ENCODE measurements around the gene IRF1. TPM values are rescaled to one million over a fixed set of nuclear protein-coding genes. Genes with fewer than 3 reads are reported as not detected.

Gene IRF1
- total RNA-seq, 1 experiment from 2014 or later = 30.1 TPM

DNA sequence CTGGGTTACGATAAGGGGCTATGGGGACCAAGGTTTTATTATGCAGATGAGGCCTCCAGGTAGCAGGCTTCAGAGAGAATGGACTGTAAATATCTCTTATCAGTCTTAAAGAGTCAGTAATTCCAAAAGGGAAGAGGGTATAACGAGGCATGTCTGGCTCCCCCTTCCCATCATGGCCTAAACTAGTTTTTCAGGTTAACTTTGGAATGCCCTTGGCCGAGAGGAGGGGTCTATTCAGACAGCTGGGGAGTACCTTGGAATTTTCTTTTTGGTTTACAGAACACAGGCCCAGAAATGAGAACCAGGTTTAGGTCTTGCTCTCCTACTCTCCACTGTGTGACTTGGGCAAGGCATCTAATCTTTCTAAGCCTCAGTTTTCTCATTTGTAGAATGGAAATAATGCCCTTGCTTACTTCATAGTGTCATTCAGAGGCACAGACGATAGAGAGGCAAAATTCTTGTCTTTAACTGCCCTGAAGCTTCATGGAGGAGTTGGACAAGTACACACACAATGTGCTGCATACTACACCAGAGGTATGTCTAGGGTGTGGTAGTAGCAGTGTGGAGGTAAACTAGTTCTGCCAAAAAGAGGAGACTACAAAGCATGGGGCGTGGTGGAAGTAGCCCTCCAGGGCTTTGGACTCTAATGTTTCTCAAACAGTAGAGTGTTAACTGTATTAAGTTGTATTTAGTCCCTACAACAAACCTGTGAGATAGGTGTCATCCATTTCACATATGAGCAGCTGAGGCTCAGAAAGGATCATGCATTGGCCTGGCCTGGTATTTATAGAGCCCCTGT, 45.5 kb downstream of the IRF1 start:
- DNase-seq (ENCODE audit: low read depth, low spot score) = no peak
- no TSS peak for BruUV-seq (replicated peaks)
- RAD21 ChIA-PET (ENCODE audit: low non-redundant PET in 1 of 2, low total read pairs in 2 of 2, uncharacterized antibody in 2 of 2, unreplicated experiment in 2 of 2) = no interaction called here
- H3K27ac ChIP-seq (ENCODE audit: low read depth, low read length) = 0 out of 2 replicates have a peak overlapping the region, but pooled peaks have one; percentile 4
- no peaks in the 10 kb centered on the region for H4K20me1 ChIP-seq (ENCODE audit: insufficient read depth)
- no peaks in the 10 kb centered on the region for H3K27me3 ChIP-seq (ENCODE audit: insufficient read depth, low read length)
- no peaks in the 10 kb centered on the region for H3K36me3 ChIP-seq (ENCODE audit: control insufficient read depth in 1 of 2, insufficient read depth in 2 of 2, low read length in 2 of 2)
- POLR2A ChIA-PET = no interaction called here
- peak overlapping the region; percentile 60 for H3K4me2 ChIP-seq (ENCODE audit: low read length)
- H2AFZ ChIP-seq (ENCODE audit: low read depth, low read length, poor library complexity, severe bottlenecking) = no peak overlapping the region
- H3K79me2 ChIP-seq (ENCODE audit: insufficient read depth, low read length) = no peaks in the 10 kb centered on the region
- H3K9me2 ChIP-seq (ENCODE audit: insufficient read depth) = no peaks in the 10 kb centered on the region
- peak overlapping the region in 1 of 2 experiments; percentile 10; a peak in 1 of 4 replicates for H3K4me3 ChIP-seq (replicated peaks in 1 of 2; ENCODE audit: low read depth in 1 of 2, low read length in 2 of 2)
- H3K9ac ChIP-seq (ENCODE audit: low read length) = peak overlapping the region; percentile 43
- TF ChIP-seq, protein P1, sequence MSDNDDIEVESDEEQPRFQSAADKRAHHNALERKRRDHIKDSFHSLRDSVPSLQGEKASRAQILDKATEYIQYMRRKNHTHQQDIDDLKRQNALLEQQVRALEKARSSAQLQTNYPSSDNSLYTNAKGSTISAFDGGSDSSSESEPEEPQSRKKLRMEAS (IDR thresholded peaks at IDR 0.05) = no peak
- no peak for TF ChIP-seq YY1 (IDR thresholded peaks at IDR 0.05; ENCODE audit: extremely low read depth, insufficient replicate concordance, low read depth, low read length)
- peaks cover 12 to 45% of the 10 kb centered on the region in 2 experiments for H3K4me1 ChIP-seq (ENCODE audit: control insufficient read depth in 1 of 2, insufficient read depth in 2 of 2, low read length in 2 of 2)
- intact Hi-C loops (cut with micrococcal nuclease) = no loop called here
- CTCF ChIA-PET = no interaction called here
- peak; percentile 69 for ATAC-seq
- no peaks in the 10 kb centered on the region for H3K9me3 ChIP-seq (ENCODE audit: control insufficient read depth in 1 of 2, insufficient read depth in 1 of 2, low read depth in 1 of 2, low read length in 2 of 2)

DNA sequence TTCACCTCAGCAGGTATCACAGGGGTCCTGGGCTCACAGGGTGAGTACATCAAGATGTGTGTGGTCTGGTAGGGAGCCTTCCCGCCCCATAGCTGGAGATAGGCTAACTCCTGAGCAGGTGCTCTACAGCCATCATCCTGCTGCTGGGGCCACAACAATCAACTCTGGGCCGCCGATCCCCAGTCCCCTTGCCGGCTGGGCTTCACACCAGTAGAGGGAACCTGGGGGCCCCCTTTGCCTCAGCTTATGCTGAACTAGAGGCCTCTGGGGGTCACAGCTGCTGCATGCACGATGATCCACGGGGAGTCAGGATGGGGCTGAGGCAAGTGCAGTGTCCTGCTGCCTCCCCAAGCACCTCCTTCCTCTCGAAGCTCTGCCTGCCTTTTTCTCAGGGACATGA, 46.5 kb downstream of the IRF1 start:
- ChIA-PET RAD21 (ENCODE audit: low non-redundant PET in 1 of 2, low total read pairs in 2 of 2, uncharacterized antibody in 2 of 2, unreplicated experiment in 2 of 2) (no interaction called here), POLR2A (no interaction called here), CTCF (no interaction called here)
- intact Hi-C loops (cut with micrococcal nuclease) = no loop called here
- H3K4me1 ChIP-seq (ENCODE audit: control insufficient read depth in 1 of 2, insufficient read depth in 2 of 2, low read length in 2 of 2) = peaks cover 12 to 45% of the 10 kb centered on the region in 2 experiments
- H3K79me2 ChIP-seq (ENCODE audit: insufficient read depth, low read length) = no peaks in the 10 kb centered on the region
- no peaks in the 10 kb centered on the region for H3K27me3 ChIP-seq (ENCODE audit: insufficient read depth, low read length)
- TF ChIP-seq CBX3 (IDR thresholded peaks at IDR 0.05; ENCODE audit: low read depth) = no peak
- TF ChIP-seq TCF7L2 (IDR thresholded peaks at IDR 0.05; ENCODE audit: borderline replicate concordance, extremely low read depth, insufficient read depth, insufficient read length) = no peak
- no peak for TF ChIP-seq EZH2 (IDR thresholded peaks at IDR 0.05)
- TF ChIP-seq YY1 (IDR thresholded peaks at IDR 0.05; ENCODE audit: extremely low read depth, insufficient replicate concordance, low read depth, low read length) = no peak
- no peak for TF ChIP-seq ZNF274 (IDR thresholded peaks at IDR 0.05; ENCODE audit: low read depth, low read length)
- no peak for TF ChIP-seq SRF (IDR thresholded peaks at IDR 0.05; ENCODE audit: low read depth)
- TF ChIP-seq, protein P2, sequence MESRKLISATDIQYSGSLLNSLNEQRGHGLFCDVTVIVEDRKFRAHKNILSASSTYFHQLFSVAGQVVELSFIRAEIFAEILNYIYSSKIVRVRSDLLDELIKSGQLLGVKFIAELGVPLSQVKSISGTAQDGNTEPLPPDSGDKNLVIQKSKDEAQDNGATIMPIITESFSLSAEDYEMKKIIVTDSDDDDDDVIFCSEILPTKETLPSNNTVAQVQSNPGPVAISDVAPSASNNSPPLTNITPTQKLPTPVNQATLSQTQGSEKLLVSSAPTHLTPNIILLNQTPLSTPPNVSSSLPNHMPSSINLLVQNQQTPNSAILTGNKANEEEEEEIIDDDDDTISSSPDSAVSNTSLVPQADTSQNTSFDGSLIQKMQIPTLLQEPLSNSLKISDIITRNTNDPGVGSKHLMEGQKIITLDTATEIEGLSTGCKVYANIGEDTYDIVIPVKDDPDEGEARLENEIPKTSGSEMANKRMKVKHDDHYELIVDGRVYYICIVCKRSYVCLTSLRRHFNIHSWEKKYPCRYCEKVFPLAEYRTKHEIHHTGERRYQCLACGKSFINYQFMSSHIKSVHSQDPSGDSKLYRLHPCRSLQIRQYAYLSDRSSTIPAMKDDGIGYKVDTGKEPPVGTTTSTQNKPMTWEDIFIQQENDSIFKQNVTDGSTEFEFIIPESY (IDR thresholded peaks at IDR 0.05; ENCODE audit: extremely low read depth, insufficient replicate concordance, low read length) = no peak
- no peak overlapping the region for H3K9ac ChIP-seq (ENCODE audit: low read length)
- no peak overlapping the region for H3K27ac ChIP-seq (ENCODE audit: low read depth, low read length)
- H3K4me3 ChIP-seq (replicated peaks in 1 of 2; ENCODE audit: low read depth in 1 of 2, low read length in 2 of 2) = no peak overlapping the region
- H2AFZ ChIP-seq (ENCODE audit: low read depth, low read length, poor library complexity, severe bottlenecking) = no peak overlapping the region
- no peak for ATAC-seq
- H3K36me3 ChIP-seq (ENCODE audit: control insufficient read depth in 1 of 2, insufficient read depth in 2 of 2, low read length in 2 of 2) = no peaks in the 10 kb centered on the region
- no peak for DNase-seq (ENCODE audit: low read depth, low spot score)
- H3K4me2 ChIP-seq (ENCODE audit: low read length) = no peak overlapping the region
- no TSS peak for BruUV-seq (replicated peaks)
- H4K20me1 ChIP-seq (ENCODE audit: insufficient read depth) = no peaks in the 10 kb centered on the region
- no peaks in the 10 kb centered on the region for H3K9me3 ChIP-seq (ENCODE audit: control insufficient read depth in 1 of 2, insufficient read depth in 1 of 2, low read depth in 1 of 2, low read length in 2 of 2)
- no peaks in the 10 kb centered on the region for H3K9me2 ChIP-seq (ENCODE audit: insufficient read depth)

All from HCT116 (cell line).